ENCODE data around the gene KANK4.

- TF ChIP-seq CTCF (IDR thresholded peaks at IDR 0.05) (no peak), POLR2A (IDR thresholded peaks at IDR 0.05) (no peak)
These were observed 31.0 kb downstream of the KANK4 start for GRCh38 chr1:62288224-62288623.
